GM18951 (cell line): ENCODE measurements around the gene SYNGR4.

Experiments used
- POLR2A ChIP-seq: IDR thresholded peaks from 4 replicates; pipeline ENCODE4 v1.6.1; 2011; ENCODE audit warnings: mild to moderate bottlenecking; ENCODE audit not compliant: insufficient read length, insufficient read depth; ENCODE audit errors: extremely low read depth
- in situ Hi-C: fragments of 300-500 bp; cut with MboI; formaldehyde crosslinking; loops from one replicate; pipeline ENCODE4 v1.12.0; 2022; ENCODE audit warnings: low sequenced_read_pairs, mixed read lengths, inconsistent platforms; ENCODE audit not compliant: unreplicated experiment

Gene SYNGR4, protein sequence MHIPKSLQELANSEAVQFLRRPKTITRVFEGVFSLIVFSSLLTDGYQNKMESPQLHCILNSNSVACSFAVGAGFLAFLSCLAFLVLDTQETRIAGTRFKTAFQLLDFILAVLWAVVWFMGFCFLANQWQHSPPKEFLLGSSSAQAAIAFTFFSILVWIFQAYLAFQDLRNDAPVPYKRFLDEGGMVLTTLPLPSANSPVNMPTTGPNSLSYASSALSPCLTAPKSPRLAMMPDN

GRCh38 chr19:48363810-48364597 lies at the start of gene SYNGR4, which contains the start of gene TMEM143:
Gene SYNGR4 (plus strand): TSS chr19:48364367. CDS start chr19:48365843, 1,476 bp downstream.
Gene TMEM143 (minus strand): TSS chr19:48363940. CDS start chr19:48363920, 20 bp downstream.
- in situ Hi-C loops = no loop called here

GRCh38 chr19:48315712-48316111 lies 48.5 kb upstream of the SYNGR4 start:
- in situ Hi-C loops = loop anchor here (25.0 kb wide), 1 partner anchor 272 kb away; no protein-coding TSS in a partner anchor

More at GRCh38 chr19:48363810-48364597, at the start of gene SYNGR4, which contains the start of gene TMEM143:
- peak; percentile 74 for TF ChIP-seq POLR2A

GRCh38 chr19:48317708-48317960 lies 46.5 kb upstream of the SYNGR4 start:
- in situ Hi-C loops = loop anchor here (25.0 kb wide), 1 partner anchor 270 kb away; no protein-coding TSS in a partner anchor

More at GRCh38 chr19:48315712-48316111, 48.5 kb upstream of the SYNGR4 start:
- TF ChIP-seq POLR2A = no peak

DNA sequence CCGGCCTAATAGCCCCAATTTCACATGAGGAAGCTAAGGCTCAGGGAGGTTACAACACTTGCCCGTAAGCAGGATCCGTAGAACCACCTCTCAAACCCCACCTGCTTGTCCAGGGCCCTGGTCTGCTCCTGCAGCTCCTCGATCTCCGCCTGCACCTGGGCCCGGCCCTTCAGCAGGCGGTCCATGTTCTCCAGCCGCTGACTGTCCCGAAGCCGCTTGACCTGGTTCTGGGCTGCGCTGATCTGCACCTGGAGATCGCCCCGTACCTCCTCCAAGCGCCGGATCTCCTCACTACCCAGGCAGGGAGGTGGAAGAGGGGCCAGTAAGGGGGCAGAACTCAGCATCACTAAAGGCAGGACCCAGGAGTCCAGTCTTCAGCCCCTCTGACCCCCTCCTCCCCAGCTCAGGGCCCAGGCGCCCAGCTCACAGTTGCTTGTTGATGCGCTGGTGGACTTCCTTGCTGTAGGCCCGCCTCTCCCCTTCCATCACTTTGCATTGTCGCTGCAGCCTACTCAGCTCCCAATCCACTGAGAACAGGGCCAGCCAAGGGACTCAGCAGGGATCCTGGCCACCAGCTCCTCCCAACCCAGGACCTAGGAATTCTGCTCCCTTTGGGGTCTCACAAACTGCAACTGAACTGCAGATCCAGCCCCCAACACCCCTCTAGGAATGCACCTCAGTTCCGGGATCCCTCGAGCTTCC lies 45.7 kb upstream of the SYNGR4 start:
- TF ChIP-seq POLR2A = no peak
- in situ Hi-C loops = loop anchor here (25.0 kb wide), 1 partner anchor 269 kb away; no protein-coding TSS in a partner anchor

DNA sequence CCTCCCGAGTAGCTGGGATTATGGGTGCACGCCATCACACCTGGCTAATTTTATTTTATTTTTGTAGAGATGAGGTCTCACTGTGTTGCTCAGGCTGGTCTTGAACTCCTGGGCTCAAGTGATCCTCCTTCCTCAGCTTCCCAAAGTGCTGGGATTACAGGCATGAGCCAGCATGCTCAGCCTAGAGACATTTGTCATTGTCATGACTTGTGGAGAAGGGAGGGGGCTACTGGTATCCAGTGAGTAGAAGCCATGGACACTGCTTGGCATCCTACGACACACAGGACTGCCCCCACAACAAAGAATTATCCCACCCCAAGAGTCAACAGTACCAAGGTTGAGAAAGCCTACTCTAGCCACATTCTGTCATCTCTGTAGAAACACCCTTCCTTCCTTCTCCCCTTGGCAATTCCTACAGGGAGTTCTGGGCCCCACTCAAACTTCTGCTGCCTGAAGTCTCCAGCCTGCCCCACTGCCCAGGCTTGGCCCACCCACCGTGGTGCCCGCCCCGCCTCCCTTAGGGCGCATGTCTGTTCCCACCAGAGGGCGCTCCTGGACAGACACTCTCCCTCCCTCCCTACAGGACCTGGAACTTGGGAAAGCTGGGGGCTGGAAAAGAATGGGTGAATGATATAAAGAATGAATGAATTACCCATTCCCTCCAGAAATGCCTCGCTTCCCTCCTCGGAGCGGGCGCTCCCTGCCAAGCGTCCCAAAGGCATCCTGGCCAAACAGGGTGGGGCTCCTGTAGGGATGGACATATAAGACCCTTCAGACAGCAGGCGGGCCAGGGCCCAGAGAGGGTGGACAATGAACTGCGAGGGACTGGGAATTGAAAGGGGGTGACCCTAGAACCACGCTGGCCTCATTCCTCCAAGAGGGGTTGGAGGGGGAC lies 44.3 kb upstream of the SYNGR4 start:
- no peak for TF ChIP-seq POLR2A
- in situ Hi-C loops = loop anchor here (25.0 kb wide), 1 partner anchor 267 kb away; no protein-coding TSS in a partner anchor

DNA sequence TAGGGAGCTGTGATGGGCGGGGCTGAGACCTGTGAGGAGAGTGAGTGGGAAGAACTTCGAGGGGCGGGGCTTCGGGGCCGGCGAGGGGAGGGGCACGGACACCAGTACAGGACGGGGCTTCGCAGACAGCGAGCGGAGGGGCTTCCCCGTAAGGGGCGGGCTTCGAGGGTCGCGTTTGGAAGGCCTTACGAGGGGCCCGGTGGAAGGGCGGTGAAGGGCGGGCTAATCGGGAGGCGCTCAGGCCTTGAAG lies 42.9 kb upstream of the SYNGR4 start:
- in situ Hi-C loops = loop anchor here (25.0 kb wide), 1 partner anchor 266 kb away; no protein-coding TSS in a partner anchor
- no peak for TF ChIP-seq POLR2A

GRCh38 chr19:48321622-48322591 lies 42.3 kb upstream of the SYNGR4 start:
- TF ChIP-seq POLR2A = peak; percentile 78
- in situ Hi-C loops = loop anchor here (25.0 kb wide), 1 partner anchor 265 kb away; no protein-coding TSS in a partner anchor

GRCh38 chr19:48325265-48325910 lies 38.8 kb upstream of the SYNGR4 start, which contains the start of gene EMP3:
Gene EMP3 (plus strand): TSS chr19:48325552. CDS start chr19:48326845, 1,293 bp downstream.
- in situ Hi-C loops = no loop called here
- TF ChIP-seq POLR2A = peak; percentile 58

GRCh38 chr19:48329167-48329891 lies 34.8 kb upstream of the SYNGR4 start:
- in situ Hi-C loops = no loop called here

GRCh38 chr19:48330012-48330681 lies 34.0 kb upstream of the SYNGR4 start:
- in situ Hi-C loops = no loop called here

More at GRCh38 chr19:48329167-48329891, 34.8 kb upstream of the SYNGR4 start:
- no peak for TF ChIP-seq POLR2A

More at GRCh38 chr19:48330012-48330681, 34.0 kb upstream of the SYNGR4 start:
- TF ChIP-seq POLR2A = peak; percentile 50
